ENCODE results near the gene BRSK2.
"Not testable (repeated sequence)": the region's sequence is repeated elsewhere in the genome, so short reads cannot be mapped to it uniquely, and the experiment has no call there.

The BRSK2 gene

DNA sequence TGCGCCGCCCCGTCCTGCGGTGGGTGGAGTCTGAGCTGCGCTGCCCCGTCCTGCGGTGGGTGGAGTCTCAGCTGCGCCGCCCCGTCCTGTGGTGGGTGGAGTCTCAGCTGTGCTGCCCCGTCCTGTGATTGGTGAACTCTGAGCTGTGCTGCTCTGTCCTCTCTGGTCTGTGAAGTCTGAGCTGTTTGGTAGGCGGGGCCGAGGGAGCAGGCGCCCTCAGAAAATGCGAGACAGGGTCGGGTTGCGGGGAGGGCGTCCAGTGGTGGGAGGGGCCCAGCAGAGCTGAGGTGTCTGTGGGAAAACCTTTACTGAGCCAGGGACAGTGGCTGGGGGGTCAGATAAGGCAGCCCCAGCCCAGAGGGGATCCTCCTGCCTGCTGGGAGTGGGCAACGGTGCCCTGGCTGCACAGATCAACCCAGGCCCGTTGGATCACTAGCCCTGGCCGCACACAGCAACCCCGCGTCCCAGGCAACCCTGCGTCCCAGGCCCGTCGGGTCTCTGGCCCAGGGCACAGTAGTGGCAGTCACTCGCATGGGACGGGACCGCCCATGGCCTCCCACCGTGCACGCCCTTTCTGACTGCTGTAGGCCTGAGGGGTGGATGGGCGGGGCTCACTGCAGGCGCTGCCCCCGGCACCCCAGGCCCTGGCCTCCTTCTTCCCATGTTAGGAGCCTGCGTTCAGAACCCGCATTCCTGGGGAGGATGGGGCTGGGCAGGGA, 22.8 kb downstream of the BRSK2 start:
- DNase-seq (ENCODE audit: extremely low spot score): no peak
- no peak for TF ChIP-seq FOXA1 (IDR thresholded peaks at IDR 0.05)
- TF ChIP-seq ELF4 (IDR thresholded peaks at IDR 0.05): no peak
- no peak for TF ChIP-seq L3MBTL2 (conservative IDR thresholded peaks at IDR 0.05)
- POLR2A ChIA-PET: no interaction called here
- CTCF ChIA-PET: no interaction called here

DNA sequence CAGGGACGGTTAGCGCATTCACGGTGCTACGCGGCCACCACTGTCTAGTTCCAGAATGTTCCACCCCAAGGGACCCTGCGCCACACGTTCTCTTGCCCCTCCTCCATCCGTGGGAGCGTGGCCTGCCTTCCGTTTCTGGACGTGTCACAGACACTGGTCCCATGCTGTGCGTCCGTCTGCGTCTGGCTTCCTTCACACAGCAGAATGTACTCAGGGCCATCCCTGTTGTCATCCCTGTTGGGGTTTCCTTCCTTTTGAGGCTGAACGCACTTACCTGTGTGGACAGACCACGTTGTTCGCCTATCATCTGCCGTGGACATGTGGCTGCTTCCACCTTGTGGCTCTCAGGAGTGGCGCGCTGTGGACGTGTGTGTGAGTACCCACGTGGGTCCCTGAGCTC, 24.9 kb downstream of the BRSK2 start:
- no peak for DNase-seq (ENCODE audit: extremely low spot score)
- POLR2A ChIA-PET: no interaction called here
- CTCF ChIA-PET: no interaction called here
- no peak for TF ChIP-seq FOXK2 (IDR thresholded peaks at IDR 0.05)
- no peak for TF ChIP-seq CTBP1 (IDR thresholded peaks at IDR 0.05; ENCODE audit: borderline replicate concordance)

DNA sequence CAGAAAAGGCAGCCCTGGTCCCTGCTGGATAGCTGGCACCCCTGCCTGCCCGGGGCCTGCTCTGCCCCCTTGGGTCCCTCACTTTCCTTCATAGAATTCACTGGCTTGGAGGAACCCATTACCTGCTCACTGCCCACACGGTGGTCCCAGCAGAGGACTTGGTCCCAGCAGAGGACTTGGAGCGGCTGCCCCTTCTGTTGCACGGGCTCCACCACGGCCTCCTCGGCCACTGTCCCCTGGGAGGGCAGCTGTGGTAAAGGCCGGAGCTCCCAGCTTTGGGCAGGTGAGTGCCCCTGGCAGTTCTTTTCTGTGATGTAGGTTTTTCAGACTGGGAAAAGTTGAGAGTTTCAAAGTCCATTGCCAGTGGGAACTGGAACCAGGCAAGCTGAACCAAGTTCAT, 25.9 kb downstream of the BRSK2 start:
- no peak for DNase-seq (ENCODE audit: extremely low spot score)
- ChIA-PET CTCF (no interaction called here), POLR2A (no interaction called here)
- TF ChIP-seq SP1 (IDR thresholded peaks at IDR 0.05): no peak
- no peak for TF ChIP-seq ELF4 (IDR thresholded peaks at IDR 0.05)
- no peak for TF ChIP-seq NFRKB (IDR thresholded peaks at IDR 0.05)
- no peak for TF ChIP-seq FOXK2 (IDR thresholded peaks at IDR 0.05)
- TF ChIP-seq L3MBTL2 (conservative IDR thresholded peaks at IDR 0.05): no peak
- TF ChIP-seq LEF1 (IDR thresholded peaks at IDR 0.05; ENCODE audit: borderline replicate concordance): no peak
- TF ChIP-seq TARDBP (IDR thresholded peaks at IDR 0.05): no peak
- no peak for TF ChIP-seq SUZ12 (IDR thresholded peaks at IDR 0.05)
- no peak for TF ChIP-seq ARNT (IDR thresholded peaks at IDR 0.05)
- TF ChIP-seq CTBP1 (IDR thresholded peaks at IDR 0.05; ENCODE audit: borderline replicate concordance): no peak
- TF ChIP-seq ZNF384 (IDR thresholded peaks at IDR 0.05): no peak
- TF ChIP-seq FOXM1 (IDR thresholded peaks at IDR 0.05; ENCODE audit: borderline replicate concordance): no peak
- no peak for TF ChIP-seq HDGF (IDR thresholded peaks at IDR 0.05; ENCODE audit: borderline replicate concordance)
- TF ChIP-seq BHLHE40 (IDR thresholded peaks at IDR 0.05; ENCODE audit: borderline replicate concordance): no peak

DNA sequence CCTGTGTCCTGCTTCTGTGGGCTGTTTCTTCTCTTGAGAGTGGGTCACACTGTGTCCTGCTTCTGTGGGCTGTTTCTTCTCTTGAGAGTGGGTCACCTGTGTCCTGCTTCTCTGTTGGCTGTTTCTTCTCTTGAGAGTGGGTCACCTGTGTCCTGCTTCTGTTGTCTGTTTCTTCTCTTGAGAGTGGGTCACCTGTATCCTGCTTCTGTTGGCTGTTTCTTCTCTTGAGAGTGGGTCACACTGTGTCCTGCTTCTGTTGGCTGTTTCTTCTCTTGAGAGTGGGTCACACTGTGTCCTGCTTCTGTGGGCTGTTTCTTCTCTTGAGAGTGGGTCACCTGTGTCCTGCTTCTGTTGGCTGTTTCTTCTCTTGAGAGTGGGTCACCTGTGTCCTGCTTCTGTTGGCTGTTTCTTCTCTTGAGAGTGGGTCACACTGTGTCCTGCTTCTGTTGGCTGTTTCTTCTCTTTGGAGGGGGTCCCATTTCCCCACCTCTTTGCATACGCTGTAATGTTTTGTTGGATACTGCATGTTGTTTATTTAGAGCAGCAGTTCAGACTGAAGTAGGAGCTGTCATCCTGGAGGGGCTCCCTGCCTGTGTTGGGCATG, 28.6 kb downstream of the BRSK2 start:
- POLR2A ChIA-PET; CTCF ChIA-PET; DNase-seq (ENCODE audit: extremely low spot score): not testable (repeated sequence)

DNA sequence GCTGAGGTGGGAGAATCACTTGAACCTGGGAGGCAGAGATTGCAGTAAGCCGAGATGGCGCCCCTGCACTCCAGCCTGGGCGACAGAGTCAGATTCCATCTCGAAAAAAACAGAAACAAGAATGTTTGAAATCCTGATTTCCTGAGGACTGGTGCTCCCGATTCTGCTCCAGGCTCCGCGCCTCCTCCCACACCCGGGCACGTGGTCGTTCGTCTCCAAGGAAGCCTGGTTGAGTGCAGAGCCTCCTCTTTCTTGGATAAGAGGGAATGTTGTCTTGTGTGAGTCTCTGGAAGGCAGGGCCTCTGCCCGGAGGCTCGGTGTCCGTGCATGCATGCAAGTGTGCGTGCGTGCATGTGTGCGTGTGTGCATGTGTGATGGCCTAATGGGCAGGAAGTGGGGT, 30.1 kb downstream of the BRSK2 start:
- CTCF ChIA-PET: no interaction called here
- POLR2A ChIA-PET: no interaction called here
- no peak for DNase-seq (ENCODE audit: extremely low spot score)
- no peak for TF ChIP-seq LEF1 (IDR thresholded peaks at IDR 0.05; ENCODE audit: borderline replicate concordance)
- no peak for TF ChIP-seq ARNT (IDR thresholded peaks at IDR 0.05)
- no peak for TF ChIP-seq FOXA1 (IDR thresholded peaks at IDR 0.05)
- no peak for TF ChIP-seq NFRKB (IDR thresholded peaks at IDR 0.05)
- no peak for TF ChIP-seq FOXK2 (IDR thresholded peaks at IDR 0.05)
- TF ChIP-seq BHLHE40 (IDR thresholded peaks at IDR 0.05; ENCODE audit: borderline replicate concordance): no peak
- no peak for TF ChIP-seq SP1 (IDR thresholded peaks at IDR 0.05)
- no peak for TF ChIP-seq CTBP1 (IDR thresholded peaks at IDR 0.05; ENCODE audit: borderline replicate concordance)
- no peak for TF ChIP-seq FOXM1 (IDR thresholded peaks at IDR 0.05; ENCODE audit: borderline replicate concordance)
- no peak for TF ChIP-seq SUZ12 (IDR thresholded peaks at IDR 0.05)
- no peak for TF ChIP-seq L3MBTL2 (conservative IDR thresholded peaks at IDR 0.05)
- no peak for TF ChIP-seq TARDBP (IDR thresholded peaks at IDR 0.05)
- no peak for TF ChIP-seq ZNF384 (IDR thresholded peaks at IDR 0.05)
- no peak for TF ChIP-seq ELF4 (IDR thresholded peaks at IDR 0.05)
- no peak for TF ChIP-seq HDGF (IDR thresholded peaks at IDR 0.05; ENCODE audit: borderline replicate concordance)
- TF ChIP-seq, protein P1, sequence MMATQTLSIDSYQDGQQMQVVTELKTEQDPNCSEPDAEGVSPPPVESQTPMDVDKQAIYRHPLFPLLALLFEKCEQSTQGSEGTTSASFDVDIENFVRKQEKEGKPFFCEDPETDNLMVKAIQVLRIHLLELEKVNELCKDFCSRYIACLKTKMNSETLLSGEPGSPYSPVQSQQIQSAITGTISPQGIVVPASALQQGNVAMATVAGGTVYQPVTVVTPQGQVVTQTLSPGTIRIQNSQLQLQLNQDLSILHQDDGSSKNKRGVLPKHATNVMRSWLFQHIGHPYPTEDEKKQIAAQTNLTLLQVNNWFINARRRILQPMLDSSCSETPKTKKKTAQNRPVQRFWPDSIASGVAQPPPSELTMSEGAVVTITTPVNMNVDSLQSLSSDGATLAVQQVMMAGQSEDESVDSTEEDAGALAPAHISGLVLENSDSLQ (IDR thresholded peaks at IDR 0.05): no peak

DNA sequence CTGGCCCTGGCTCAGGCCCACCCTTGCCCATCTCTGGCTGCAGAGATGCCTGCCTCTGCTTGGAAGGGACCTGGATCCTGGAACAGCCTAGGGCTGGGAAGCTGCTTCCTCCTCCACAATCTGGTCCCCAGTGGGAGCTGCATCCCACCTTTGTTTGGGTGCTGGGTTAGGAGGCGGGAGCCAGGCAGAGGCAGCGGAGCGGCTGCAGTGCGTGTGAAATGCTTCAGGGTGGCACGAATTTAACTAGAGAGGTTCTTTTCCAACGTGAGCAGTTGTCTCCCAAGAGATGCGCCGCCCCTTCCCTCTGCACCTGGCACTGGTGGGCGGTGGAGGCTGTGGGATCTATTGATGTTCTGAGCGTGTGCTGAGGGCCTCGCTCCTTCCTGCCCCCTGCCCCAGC, 31.6 kb downstream of the BRSK2 start:
- ChIA-PET POLR2A (no interaction called here), CTCF (no interaction called here)
- DNase-seq (ENCODE audit: extremely low spot score): no peak
- TF ChIP-seq L3MBTL2 (conservative IDR thresholded peaks at IDR 0.05) (no peak), TARDBP (IDR thresholded peaks at IDR 0.05) (no peak), ZNF384 (IDR thresholded peaks at IDR 0.05) (no peak), ARNT (IDR thresholded peaks at IDR 0.05) (no peak), SP1 (IDR thresholded peaks at IDR 0.05) (no peak), BHLHE40 (IDR thresholded peaks at IDR 0.05; ENCODE audit: borderline replicate concordance) (no peak), ELF4 (IDR thresholded peaks at IDR 0.05) (no peak), FOXM1 (IDR thresholded peaks at IDR 0.05; ENCODE audit: borderline replicate concordance) (no peak), HDGF (IDR thresholded peaks at IDR 0.05; ENCODE audit: borderline replicate concordance) (no peak), FOXK2 (IDR thresholded peaks at IDR 0.05) (no peak)
- TF ChIP-seq, protein P1 (IDR thresholded peaks at IDR 0.05): no peak

DNA sequence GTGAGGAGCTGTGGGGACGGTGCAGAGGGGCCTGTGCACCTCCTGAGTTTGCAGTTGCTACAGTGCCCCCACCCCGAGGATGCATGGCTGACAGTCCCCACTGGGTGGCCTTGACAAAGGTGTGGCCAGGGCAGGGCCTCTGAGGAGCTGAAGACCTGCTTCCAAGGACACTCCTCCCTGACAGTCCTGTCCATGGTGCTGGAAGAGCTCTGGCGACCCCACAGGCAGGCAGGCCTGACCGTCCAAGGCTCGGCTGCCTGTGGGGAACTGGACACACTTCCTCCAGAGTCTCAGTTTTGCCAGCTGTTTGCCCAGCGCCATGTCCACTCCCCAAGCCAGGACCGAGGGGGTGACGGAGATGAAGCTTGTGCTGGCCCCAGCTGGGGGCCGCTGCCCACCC, 32.7 kb downstream of the BRSK2 start:
- TF ChIP-seq LEF1 (IDR thresholded peaks at IDR 0.05; ENCODE audit: borderline replicate concordance): no peak
- no peak for TF ChIP-seq CTBP1 (IDR thresholded peaks at IDR 0.05; ENCODE audit: borderline replicate concordance)
- TF ChIP-seq NFRKB (IDR thresholded peaks at IDR 0.05): no peak
- TF ChIP-seq TARDBP (IDR thresholded peaks at IDR 0.05): no peak
- no peak for TF ChIP-seq FOXM1 (IDR thresholded peaks at IDR 0.05; ENCODE audit: borderline replicate concordance)
- TF ChIP-seq HDGF (IDR thresholded peaks at IDR 0.05; ENCODE audit: borderline replicate concordance): no peak
- TF ChIP-seq BHLHE40 (IDR thresholded peaks at IDR 0.05; ENCODE audit: borderline replicate concordance): no peak
- no peak for TF ChIP-seq FOXK2 (IDR thresholded peaks at IDR 0.05)
- TF ChIP-seq ZNF384 (IDR thresholded peaks at IDR 0.05): no peak
- no peak for TF ChIP-seq L3MBTL2 (conservative IDR thresholded peaks at IDR 0.05)
- TF ChIP-seq, protein P1 (IDR thresholded peaks at IDR 0.05): no peak
- TF ChIP-seq SP1 (IDR thresholded peaks at IDR 0.05): no peak
- TF ChIP-seq ARNT (IDR thresholded peaks at IDR 0.05): no peak
- TF ChIP-seq FOXA1 (IDR thresholded peaks at IDR 0.05): no peak
- TF ChIP-seq SUZ12 (IDR thresholded peaks at IDR 0.05): no peak
- POLR2A ChIA-PET: no interaction called here
- CTCF ChIA-PET: interaction anchor here (0.6 kb wide), 1 partner anchor 272 kb away, joined by 3 read pairs; no protein-coding TSS in a partner anchor
- no peak for DNase-seq (ENCODE audit: extremely low spot score)
